ENCODE measurements around the gene LRP1. TPM values are rescaled to one million over a fixed set of nuclear protein-coding genes. Genes with fewer than 3 reads are reported as not detected.

The LRP1 gene
- total RNA-seq, 2 donors from 2014 or later = 663 to 755 TPM

DNA sequence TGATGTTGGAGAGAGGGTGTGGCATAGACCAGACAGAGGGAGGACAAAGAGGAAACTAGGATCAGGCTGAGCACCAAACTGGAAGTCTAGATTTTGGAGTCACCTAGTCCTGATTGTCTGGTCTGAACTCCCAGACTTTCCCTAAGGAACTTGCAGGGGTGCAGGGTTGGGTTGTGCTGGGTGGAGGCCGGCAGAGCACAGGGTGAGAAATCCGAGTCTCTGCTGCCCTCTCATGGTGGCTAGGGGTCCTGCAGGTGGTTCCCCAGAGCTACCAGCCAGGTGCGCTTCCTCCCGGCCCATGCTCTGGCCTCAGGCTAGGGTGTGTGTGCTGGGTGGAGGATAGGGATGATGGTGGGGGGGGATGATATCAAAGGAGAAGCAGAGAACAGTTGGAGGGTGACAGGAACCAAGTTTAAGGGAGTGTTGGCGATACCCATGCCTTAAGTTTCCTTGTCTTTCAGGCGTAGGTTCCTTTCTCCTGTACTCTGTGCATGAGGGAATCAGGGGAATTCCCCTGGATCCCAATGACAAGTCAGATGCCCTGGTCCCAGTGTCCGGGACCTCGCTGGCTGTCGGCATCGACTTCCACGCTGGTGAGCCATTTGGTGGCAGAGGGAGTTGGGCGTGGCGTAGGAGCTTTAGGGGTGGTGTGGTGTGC is 54.8 kb downstream of the LRP1 start:
- TF ChIP-seq, protein P1, sequence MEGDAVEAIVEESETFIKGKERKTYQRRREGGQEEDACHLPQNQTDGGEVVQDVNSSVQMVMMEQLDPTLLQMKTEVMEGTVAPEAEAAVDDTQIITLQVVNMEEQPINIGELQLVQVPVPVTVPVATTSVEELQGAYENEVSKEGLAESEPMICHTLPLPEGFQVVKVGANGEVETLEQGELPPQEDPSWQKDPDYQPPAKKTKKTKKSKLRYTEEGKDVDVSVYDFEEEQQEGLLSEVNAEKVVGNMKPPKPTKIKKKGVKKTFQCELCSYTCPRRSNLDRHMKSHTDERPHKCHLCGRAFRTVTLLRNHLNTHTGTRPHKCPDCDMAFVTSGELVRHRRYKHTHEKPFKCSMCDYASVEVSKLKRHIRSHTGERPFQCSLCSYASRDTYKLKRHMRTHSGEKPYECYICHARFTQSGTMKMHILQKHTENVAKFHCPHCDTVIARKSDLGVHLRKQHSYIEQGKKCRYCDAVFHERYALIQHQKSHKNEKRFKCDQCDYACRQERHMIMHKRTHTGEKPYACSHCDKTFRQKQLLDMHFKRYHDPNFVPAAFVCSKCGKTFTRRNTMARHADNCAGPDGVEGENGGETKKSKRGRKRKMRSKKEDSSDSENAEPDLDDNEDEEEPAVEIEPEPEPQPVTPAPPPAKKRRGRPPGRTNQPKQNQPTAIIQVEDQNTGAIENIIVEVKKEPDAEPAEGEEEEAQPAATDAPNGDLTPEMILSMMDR (IDR thresholded peaks at IDR 0.05) = peak; percentile 87
- Histone ChIP-seq H3K4me3 (no peak overlapping the region), H3K9me3 (no peaks in the 10 kb centered on the region), H3K36me3 (peaks cover 84% of the 10 kb centered on the region), H3K4me1 (ENCODE audit: control insufficient read depth in 1 of 2, low read depth in 2 of 2) (no peaks in the 10 kb centered on the region), H3K27me3 (replicated peaks; ENCODE audit: insufficient read depth) (no peaks in the 10 kb centered on the region), H3K27ac (no peak overlapping the region)
- ATAC-seq (ENCODE audit: insufficient number of reproducible peaks, low FRiP score, low read depth) (peak; percentile 38), DNase-seq (ENCODE audit: low spot score) (no peak)

DNA sequence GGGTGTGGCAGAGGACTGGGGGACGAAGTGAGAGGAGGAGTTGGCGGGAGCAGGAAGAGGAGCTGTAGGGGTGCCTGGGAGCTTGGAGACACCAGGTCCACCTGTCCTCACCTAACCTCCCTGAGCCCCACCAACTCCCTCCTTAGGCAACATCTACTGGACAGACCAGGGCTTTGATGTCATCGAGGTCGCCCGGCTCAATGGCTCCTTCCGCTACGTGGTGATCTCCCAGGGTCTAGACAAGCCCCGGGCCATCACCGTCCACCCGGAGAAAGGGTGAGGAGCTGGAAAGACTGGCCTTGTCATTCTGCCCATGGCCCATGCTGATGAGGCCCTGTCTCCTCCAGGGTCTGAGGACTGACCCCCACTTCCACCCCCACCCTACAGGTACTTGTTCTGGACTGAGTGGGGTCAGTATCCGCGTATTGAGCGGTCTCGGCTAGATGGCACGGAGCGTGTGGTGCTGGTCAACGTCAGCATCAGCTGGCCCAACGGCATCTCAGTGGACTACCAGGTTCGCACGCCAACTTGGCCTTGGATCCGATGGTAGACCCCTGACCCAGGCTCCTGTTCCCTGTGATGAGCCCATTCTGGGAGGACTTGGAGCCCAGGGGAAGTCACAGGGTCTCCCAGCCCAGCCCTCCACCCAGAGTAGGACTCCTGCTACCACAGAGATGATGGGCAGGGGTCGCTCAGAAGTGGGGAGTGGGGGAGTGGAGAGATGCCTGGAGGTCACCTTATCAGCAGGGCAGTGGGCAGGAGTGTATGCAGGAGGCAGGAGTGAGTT is 55.8 kb downstream of the LRP1 start:
- DNase-seq (ENCODE audit: low spot score) (no peak), ATAC-seq (ENCODE audit: insufficient number of reproducible peaks, low FRiP score, low read depth) (no peak)
- Histone ChIP-seq H3K27me3 (replicated peaks; ENCODE audit: insufficient read depth) (no peaks in the 10 kb centered on the region), H3K36me3 (peaks cover 80% of the 10 kb centered on the region), H3K27ac (no peak overlapping the region), H3K9me3 (no peaks in the 10 kb centered on the region), H3K4me1 (ENCODE audit: control insufficient read depth in 1 of 2, low read depth in 2 of 2) (no peaks in the 10 kb centered on the region), H3K4me3 (no peak overlapping the region)
- TF ChIP-seq, protein P1 (IDR thresholded peaks at IDR 0.05) = no peak

DNA sequence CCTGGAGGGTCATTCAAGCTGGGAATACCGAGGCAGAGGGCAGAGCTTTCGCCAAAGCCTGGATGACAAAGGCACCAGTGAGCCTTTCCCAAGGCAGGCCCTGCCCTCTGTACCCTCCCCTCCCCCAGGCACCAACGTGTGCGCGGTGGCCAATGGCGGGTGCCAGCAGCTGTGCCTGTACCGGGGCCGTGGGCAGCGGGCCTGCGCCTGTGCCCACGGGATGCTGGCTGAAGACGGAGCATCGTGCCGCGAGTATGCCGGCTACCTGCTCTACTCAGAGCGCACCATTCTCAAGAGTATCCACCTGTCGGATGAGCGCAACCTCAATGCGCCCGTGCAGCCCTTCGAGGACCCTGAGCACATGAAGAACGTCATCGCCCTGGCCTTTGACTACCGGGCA is 57.1 kb downstream of the LRP1 start:
- Histone ChIP-seq H3K9me3 (no peaks in the 10 kb centered on the region), H3K27me3 (replicated peaks; ENCODE audit: insufficient read depth) (no peaks in the 10 kb centered on the region), H3K4me3 (no peak overlapping the region), H3K4me1 (ENCODE audit: control insufficient read depth in 1 of 2, low read depth in 2 of 2) (peaks cover 0 to under 1% of the 10 kb centered on the region in 2 donors), H3K27ac (no peak overlapping the region), H3K36me3 (peaks cover 73% of the 10 kb centered on the region)
- TF ChIP-seq, protein P1 (IDR thresholded peaks at IDR 0.05) = no peak
- ATAC-seq (ENCODE audit: insufficient number of reproducible peaks, low FRiP score, low read depth) = no peak
- DNase-seq (ENCODE audit: low spot score) = no peak

DNA sequence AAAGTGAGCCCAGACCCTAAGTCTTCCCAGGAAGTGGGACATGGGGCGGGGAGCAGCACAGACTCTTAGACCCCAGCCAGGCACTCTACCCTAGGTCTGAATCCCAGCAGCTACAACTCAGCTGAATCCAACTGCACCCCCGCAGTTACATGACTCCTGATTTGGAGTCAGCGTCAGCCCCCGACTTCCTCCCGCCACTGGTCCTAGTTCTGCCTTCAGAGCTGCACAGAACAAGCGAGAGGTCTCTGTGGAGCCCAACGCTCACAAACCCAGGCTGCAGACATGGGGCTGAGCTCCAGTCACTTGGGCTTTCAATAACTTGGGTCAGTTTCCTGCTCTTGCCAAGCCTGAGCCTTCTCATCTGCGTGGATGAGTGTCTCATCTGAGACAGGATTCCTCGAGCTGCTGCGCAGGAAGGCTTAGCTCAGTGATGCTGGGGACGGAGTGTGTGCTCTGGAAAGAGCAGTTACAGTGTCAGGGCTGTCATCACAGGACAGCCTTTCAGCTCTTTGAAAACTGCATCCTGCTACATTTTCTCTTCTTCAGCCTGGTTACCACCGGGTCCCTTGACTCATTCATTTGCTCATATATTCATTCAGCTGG is 57.7 kb downstream of the LRP1 start:
- Histone ChIP-seq H3K36me3 (peaks cover 73% of the 10 kb centered on the region), H3K4me3 (no peak overlapping the region), H3K27ac (no peak overlapping the region), H3K4me1 (ENCODE audit: control insufficient read depth in 1 of 2, low read depth in 2 of 2) (peaks cover 0 to 4% of the 10 kb centered on the region in 2 donors), H3K9me3 (no peaks in the 10 kb centered on the region), H3K27me3 (replicated peaks; ENCODE audit: insufficient read depth) (no peaks in the 10 kb centered on the region)
- DNase-seq (ENCODE audit: low spot score) = no peak
- TF ChIP-seq, protein P1 (IDR thresholded peaks at IDR 0.05) = no peak
- ATAC-seq (ENCODE audit: insufficient number of reproducible peaks, low FRiP score, low read depth) = no peak
